LoVo (cell line): ENCODE measurements around the gene CATSPERD.

ENCODE experiments used
- DNase-seq: peaks from one replicate; pipeline ENCODE4 v3.0.0-alpha.2; 2016; ENCODE audit warnings: low spot score

CATSPERD gene

GRCh38 chr19:5719961-5720790, at the start of gene CATSPERD, which contains the start of gene LONP1:
Gene CATSPERD, plus strand, starts transcription at chr19:5720637. Its CDS starts 101 bp downstream, at chr19:5720738.
Gene LONP1, minus strand, starts transcription at chr19:5720146. Its CDS starts 14 bp downstream, at chr19:5720132.
- peak; percentile 99 for DNase-seq

GRCh38 chr19:5671600-5671999, 48.8 kb upstream of the CATSPERD start:
- DNase-seq, result no peak

GRCh38 chr19:5672708-5673459, 47.6 kb upstream of the CATSPERD start:
- DNase-seq, result no peak

- no peak for DNase-seq
Observed at GRCh38 chr19:5673752-5674151, 46.7 kb upstream of the CATSPERD start.

- DNase-seq, result no peak
Observed at GRCh38 chr19:5674714-5675113, 45.7 kb upstream of the CATSPERD start.

GRCh38 chr19:5676105-5676771, 44.2 kb upstream of the CATSPERD start:
- no peak for DNase-seq

- no peak for DNase-seq
Observed at GRCh38 chr19:5676772-5677105, 43.7 kb upstream of the CATSPERD start.

- no peak for DNase-seq
Observed at GRCh38 chr19:5677136-5677535, 43.3 kb upstream of the CATSPERD start.

- no peak for DNase-seq
Observed at GRCh38 chr19:5677580-5677979, 42.9 kb upstream of the CATSPERD start.

- no peak for DNase-seq
Observed at GRCh38 chr19:5678071-5678718, 42.2 kb upstream of the CATSPERD start.

- no peak for DNase-seq
Observed at GRCh38 chr19:5679289-5680083, 41.0 kb upstream of the CATSPERD start.

- no peak for DNase-seq
Observed at GRCh38 chr19:5680084-5680436, 40.4 kb upstream of the CATSPERD start.

- DNase-seq, result peak; percentile 98
Observed at GRCh38 chr19:5680437-5681368, 39.7 kb upstream of the CATSPERD start, which contains the start of the genes HSD11B1L and MICOS13. Gene HSD11B1L, plus strand, starts transcription at chr19:5681027. Its CDS starts 3,806 bp downstream, at chr19:5684833. Gene MICOS13, minus strand, starts transcription at chr19:5680516. Its CDS starts 30 bp downstream, at chr19:5680486.

GRCh38 chr19:5681391-5682106, 38.9 kb upstream of the CATSPERD start:
- DNase-seq, result no peak

GRCh38 chr19:5682107-5682482, 38.3 kb upstream of the CATSPERD start:
- DNase-seq, result no peak

- no peak for DNase-seq
Observed at GRCh38 chr19:5683177-5683886, 37.1 kb upstream of the CATSPERD start.

GRCh38 chr19:5684694-5685430, 35.6 kb upstream of the CATSPERD start:
- no peak for DNase-seq

- DNase-seq, result no peak
Observed at GRCh38 chr19:5686326-5686646, 34.2 kb upstream of the CATSPERD start.
